ENCODE data around the gene PEX6.
"Not testable (repeated sequence)": the region's sequence is repeated elsewhere in the genome, so short reads cannot be mapped to it uniquely, and the experiment has no call there.

The PEX6 gene

GRCh38 chr6:43013097-43013842 is 34.3 kb upstream of the PEX6 start:
- Mint-ChIP-seq H3K36me3 (ENCODE audit: low read depth) (peaks cover 54% of the 10 kb centered on the region), H3K27me3 (ENCODE audit: low read depth) (no peaks in the 10 kb centered on the region), H3K9me3 (no peaks in the 10 kb centered on the region), H3K4me1 (ENCODE audit: low read depth) (peaks cover 34% of the 10 kb centered on the region), H3K4me3 (peak overlapping the region; percentile 97), H3K27ac (peak overlapping the region; percentile 92)
- DNase-seq (ENCODE audit: low spot score), result no peak

- Mint-ChIP-seq H3K4me1 (ENCODE audit: low read depth) (peaks cover 34% of the 10 kb centered on the region), H3K9me3 (no peaks in the 10 kb centered on the region), H3K27me3 (ENCODE audit: low read depth) (no peaks in the 10 kb centered on the region), H3K36me3 (ENCODE audit: low read depth) (peaks cover 49% of the 10 kb centered on the region), H3K27ac (no peak overlapping the region), H3K4me3 (peak overlapping the region; percentile 97)
- no peak for DNase-seq (ENCODE audit: low spot score)
These were observed 33.4 kb upstream of the PEX6 start for GRCh38 chr6:43012364-43012763.

- Mint-ChIP-seq H3K4me3 (peak overlapping the region; percentile 97), H3K27me3 (ENCODE audit: low read depth) (no peaks in the 10 kb centered on the region), H3K4me1 (ENCODE audit: low read depth) (peaks cover 31% of the 10 kb centered on the region), H3K36me3 (ENCODE audit: low read depth) (peaks cover 46% of the 10 kb centered on the region), H3K9me3 (no peaks in the 10 kb centered on the region), H3K27ac (no peak overlapping the region)
- no peak for DNase-seq (ENCODE audit: low spot score)
These were observed 32.2 kb upstream of the PEX6 start for GRCh38 chr6:43011207-43011606.

- Mint-ChIP-seq H3K27me3 (ENCODE audit: low read depth) (no peaks in the 10 kb centered on the region), H3K4me3 (no peak overlapping the region), H3K4me1 (ENCODE audit: low read depth) (peaks cover 18% of the 10 kb centered on the region), H3K9me3 (no peaks in the 10 kb centered on the region), H3K27ac (no peak overlapping the region), H3K36me3 (ENCODE audit: low read depth) (peaks cover 44% of the 10 kb centered on the region)
- DNase-seq (ENCODE audit: low spot score), result no peak
These were observed 30.1 kb upstream of the PEX6 start for GRCh38 chr6:43009124-43009523.

- Mint-ChIP-seq H3K4me1 (ENCODE audit: low read depth) (peaks cover 4% of the 10 kb centered on the region), H3K9me3 (no peaks in the 10 kb centered on the region), H3K36me3 (ENCODE audit: low read depth) (peaks cover 31% of the 10 kb centered on the region), H3K27ac (no peak overlapping the region), H3K27me3 (ENCODE audit: low read depth) (no peaks in the 10 kb centered on the region), H3K4me3 (no peak overlapping the region)
- DNase-seq (ENCODE audit: low spot score), result no peak
These were observed 28.1 kb upstream of the PEX6 start for GRCh38 chr6:43007126-43007525.

GRCh38 chr6:43006251-43006650 is 27.3 kb upstream of the PEX6 start:
- DNase-seq (ENCODE audit: low spot score), result no peak
- Mint-ChIP-seq H3K27ac (no peak overlapping the region), H3K9me3 (no peaks in the 10 kb centered on the region), H3K4me1 (ENCODE audit: low read depth) (peaks cover 3% of the 10 kb centered on the region), H3K4me3 (no peak overlapping the region), H3K27me3 (ENCODE audit: low read depth) (no peaks in the 10 kb centered on the region), H3K36me3 (ENCODE audit: low read depth) (peaks cover 26% of the 10 kb centered on the region)

GRCh38 chr6:43005844-43006243 is 26.9 kb upstream of the PEX6 start:
- no peak for DNase-seq (ENCODE audit: low spot score)
- Mint-ChIP-seq H3K4me1 (ENCODE audit: low read depth) (peaks cover 3% of the 10 kb centered on the region), H3K9me3 (no peaks in the 10 kb centered on the region), H3K27me3 (ENCODE audit: low read depth) (no peaks in the 10 kb centered on the region), H3K4me3 (no peak overlapping the region), H3K36me3 (ENCODE audit: low read depth) (peaks cover 23% of the 10 kb centered on the region), H3K27ac (no peak overlapping the region)

- Mint-ChIP-seq H3K27me3 (ENCODE audit: low read depth) (no peaks in the 10 kb centered on the region), H3K36me3 (ENCODE audit: low read depth) (peaks cover 10% of the 10 kb centered on the region), H3K27ac (no peak overlapping the region), H3K4me3 (no peak overlapping the region), H3K9me3 (no peaks in the 10 kb centered on the region), H3K4me1 (ENCODE audit: low read depth) (no peaks in the 10 kb centered on the region)
- DNase-seq (ENCODE audit: low spot score), result no peak
These were observed 22.9 kb upstream of the PEX6 start for GRCh38 chr6:43001843-43002242.

- not testable (repeated sequence) for H3K27ac Mint-ChIP-seq, H3K9me3 Mint-ChIP-seq
These were observed 19.2 kb upstream of the PEX6 start for GRCh38 chr6:42998205-42998604.

GRCh38 chr6:42996513-42996912 is 17.5 kb upstream of the PEX6 start:
- Mint-ChIP-seq H3K36me3 (ENCODE audit: low read depth) (peaks cover 12% of the 10 kb centered on the region), H3K4me3 (no peak overlapping the region), H3K4me1 (ENCODE audit: low read depth) (peaks cover 2% of the 10 kb centered on the region), H3K27me3 (ENCODE audit: low read depth) (no peaks in the 10 kb centered on the region), H3K27ac (no peak overlapping the region), H3K9me3 (no peaks in the 10 kb centered on the region)
- DNase-seq (ENCODE audit: low spot score), result no peak

More at GRCh38 chr6:42998205-42998604, 19.2 kb upstream of the PEX6 start:
- H3K27me3 Mint-ChIP-seq (ENCODE audit: low read depth); DNase-seq (ENCODE audit: low spot score); H3K4me3 Mint-ChIP-seq; H3K4me1 Mint-ChIP-seq (ENCODE audit: low read depth): not testable (repeated sequence)
- peaks cover 12% of the 10 kb centered on the region for H3K36me3 Mint-ChIP-seq (ENCODE audit: low read depth)

GRCh38 chr6:42993445-42993844 is 14.5 kb upstream of the PEX6 start:
- Mint-ChIP-seq H3K27ac (no peak overlapping the region), H3K9me3 (no peaks in the 10 kb centered on the region), H3K27me3 (ENCODE audit: low read depth) (no peaks in the 10 kb centered on the region), H3K36me3 (ENCODE audit: low read depth) (peaks cover 23% of the 10 kb centered on the region), H3K4me3 (no peak overlapping the region), H3K4me1 (ENCODE audit: low read depth) (peaks cover 5% of the 10 kb centered on the region)
- no peak for DNase-seq (ENCODE audit: low spot score)

- no peak overlapping the region for H3K4me3 Mint-ChIP-seq
- peaks cover 29% of the 10 kb centered on the region for H3K36me3 Mint-ChIP-seq (ENCODE audit: low read depth)
- H3K27ac Mint-ChIP-seq, result no peak overlapping the region
- H3K4me1 Mint-ChIP-seq (ENCODE audit: low read depth), result peaks cover 31% of the 10 kb centered on the region
- no peaks in the 10 kb centered on the region for H3K27me3 Mint-ChIP-seq (ENCODE audit: low read depth)
- DNase-seq (ENCODE audit: low spot score), result no peak
- H3K9me3 Mint-ChIP-seq, result no peaks in the 10 kb centered on the region
These were observed 10.9 kb upstream of the PEX6 start for GRCh38 chr6:42989923-42990322.

GRCh38 chr6:42988486-42989020 is 9.6 kb upstream of the PEX6 start:
- Mint-ChIP-seq H3K9me3 (no peaks in the 10 kb centered on the region), H3K27me3 (ENCODE audit: low read depth) (no peaks in the 10 kb centered on the region), H3K4me3 (no peak overlapping the region), H3K27ac (no peak overlapping the region), H3K4me1 (ENCODE audit: low read depth) (peaks cover 35% of the 10 kb centered on the region), H3K36me3 (ENCODE audit: low read depth) (peaks cover 26% of the 10 kb centered on the region)
- DNase-seq (ENCODE audit: low spot score), result no peak

GRCh38 chr6:42987533-42988451 is 8.8 kb upstream of the PEX6 start:
- peak overlapping the region; percentile 6 for H3K27ac Mint-ChIP-seq
- H3K9me3 Mint-ChIP-seq, result no peaks in the 10 kb centered on the region
- H3K4me1 Mint-ChIP-seq (ENCODE audit: low read depth), result peaks cover 35% of the 10 kb centered on the region
- no peaks in the 10 kb centered on the region for H3K27me3 Mint-ChIP-seq (ENCODE audit: low read depth)
- H3K4me3 Mint-ChIP-seq, result no peak overlapping the region
- no peak for DNase-seq (ENCODE audit: low spot score)
- H3K36me3 Mint-ChIP-seq (ENCODE audit: low read depth), result peaks cover 25% of the 10 kb centered on the region
